GM19025 (cell line): ENCODE measurements around the gene MIDN.

ENCODE experiments used
- ATAC-seq: cut with Tn5 transposase; IDR thresholded peaks from one replicate; pipeline ENCODE4 v1.9.1; 2021; ENCODE audit warnings: mild to moderate bottlenecking, low read depth, moderate library complexity; ENCODE audit not compliant: unreplicated experiment

Gene MIDN

DNA sequence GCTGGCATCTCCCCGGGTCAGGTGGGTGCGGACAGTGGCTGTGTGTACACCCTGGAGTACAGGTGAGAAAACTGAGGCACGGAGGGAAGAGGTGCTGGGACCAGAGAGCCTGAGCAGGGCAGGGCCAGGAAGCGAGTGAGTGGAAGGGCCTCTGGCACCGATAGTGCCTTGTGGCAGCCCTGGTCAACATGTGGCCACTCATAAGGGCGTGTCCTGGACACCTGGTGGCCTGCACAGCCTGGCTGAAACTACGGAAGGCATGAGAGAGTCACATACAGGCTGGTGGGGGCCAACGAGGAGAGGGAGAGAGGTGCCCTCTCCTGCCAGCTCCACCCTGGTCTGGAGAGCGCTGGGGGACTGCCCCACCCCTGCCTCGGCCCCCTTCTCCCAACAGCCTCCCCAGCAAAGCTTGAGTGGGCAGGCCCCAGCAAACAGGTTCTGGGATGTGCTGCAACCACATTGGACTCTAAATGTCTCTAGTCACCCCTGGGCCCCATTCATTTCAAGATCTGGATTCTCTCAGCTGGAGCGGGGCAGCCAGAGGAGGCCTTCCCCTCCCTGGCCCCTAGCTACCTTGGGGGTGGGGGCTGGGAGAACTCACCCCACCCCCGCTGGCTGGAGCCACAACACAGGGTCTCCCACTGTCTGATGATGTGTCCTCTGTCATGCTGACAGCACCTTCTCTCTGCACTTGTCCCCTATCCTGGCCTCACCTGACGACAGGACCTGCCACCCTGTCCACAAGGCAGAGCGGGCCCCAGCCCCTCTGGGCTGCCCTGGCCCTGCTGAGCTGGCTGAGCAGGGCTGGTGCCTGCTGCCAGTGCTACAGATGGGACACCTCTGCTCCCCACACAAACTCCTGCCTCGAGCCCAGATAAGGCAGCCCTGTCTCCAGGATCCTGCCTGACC lies 16.4 kb upstream of the MIDN start:
- ATAC-seq, result no peak

DNA sequence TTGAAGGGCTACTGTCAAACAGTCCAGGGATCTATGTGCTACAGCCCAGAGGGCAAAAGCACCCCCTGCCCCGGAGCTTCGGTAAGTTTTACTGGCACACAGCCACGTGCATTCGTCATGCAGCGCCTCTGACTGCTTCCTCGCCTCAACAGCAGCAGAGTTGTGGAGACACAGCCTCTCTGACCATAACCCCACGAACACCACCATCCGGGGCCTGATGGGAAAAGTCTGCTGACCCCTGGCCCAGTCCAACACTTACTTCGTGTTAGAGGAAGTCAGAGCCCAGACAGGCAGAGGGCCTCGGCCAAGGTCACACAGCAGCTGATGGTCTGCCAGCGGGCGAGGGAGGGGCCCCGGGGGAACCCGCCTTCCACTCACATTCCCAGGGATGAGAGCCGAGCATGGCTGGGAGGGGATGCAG lies 15.7 kb upstream of the MIDN start:
- no peak for ATAC-seq

DNA sequence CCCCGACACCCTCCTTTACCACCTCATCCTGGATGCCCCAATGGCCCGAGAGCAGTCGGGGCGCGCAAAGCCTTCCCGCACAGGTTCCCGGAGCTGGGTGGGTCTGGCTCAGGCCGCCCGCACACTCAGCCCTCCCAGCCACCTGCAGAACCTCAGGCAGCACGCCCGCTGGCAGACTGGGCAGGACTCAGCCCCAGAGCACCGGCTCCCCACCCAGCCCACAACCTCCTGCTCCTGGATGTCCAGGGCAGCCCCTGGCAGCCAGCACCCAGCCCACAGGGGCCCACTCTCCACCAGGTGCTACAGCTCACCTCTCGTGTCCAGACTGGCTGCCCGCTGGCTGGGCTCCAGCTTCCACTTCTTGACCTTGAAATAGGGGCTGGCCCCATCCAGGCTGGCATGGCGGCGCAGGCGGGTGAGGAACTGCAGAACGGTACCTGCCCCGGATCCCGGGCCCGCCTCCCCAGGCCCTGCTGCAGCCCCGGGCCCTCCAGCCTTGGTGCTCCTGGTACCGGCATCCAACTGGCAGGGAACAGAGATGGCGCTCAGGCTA lies 15.2 kb upstream of the MIDN start:
- ATAC-seq, result no peak

DNA sequence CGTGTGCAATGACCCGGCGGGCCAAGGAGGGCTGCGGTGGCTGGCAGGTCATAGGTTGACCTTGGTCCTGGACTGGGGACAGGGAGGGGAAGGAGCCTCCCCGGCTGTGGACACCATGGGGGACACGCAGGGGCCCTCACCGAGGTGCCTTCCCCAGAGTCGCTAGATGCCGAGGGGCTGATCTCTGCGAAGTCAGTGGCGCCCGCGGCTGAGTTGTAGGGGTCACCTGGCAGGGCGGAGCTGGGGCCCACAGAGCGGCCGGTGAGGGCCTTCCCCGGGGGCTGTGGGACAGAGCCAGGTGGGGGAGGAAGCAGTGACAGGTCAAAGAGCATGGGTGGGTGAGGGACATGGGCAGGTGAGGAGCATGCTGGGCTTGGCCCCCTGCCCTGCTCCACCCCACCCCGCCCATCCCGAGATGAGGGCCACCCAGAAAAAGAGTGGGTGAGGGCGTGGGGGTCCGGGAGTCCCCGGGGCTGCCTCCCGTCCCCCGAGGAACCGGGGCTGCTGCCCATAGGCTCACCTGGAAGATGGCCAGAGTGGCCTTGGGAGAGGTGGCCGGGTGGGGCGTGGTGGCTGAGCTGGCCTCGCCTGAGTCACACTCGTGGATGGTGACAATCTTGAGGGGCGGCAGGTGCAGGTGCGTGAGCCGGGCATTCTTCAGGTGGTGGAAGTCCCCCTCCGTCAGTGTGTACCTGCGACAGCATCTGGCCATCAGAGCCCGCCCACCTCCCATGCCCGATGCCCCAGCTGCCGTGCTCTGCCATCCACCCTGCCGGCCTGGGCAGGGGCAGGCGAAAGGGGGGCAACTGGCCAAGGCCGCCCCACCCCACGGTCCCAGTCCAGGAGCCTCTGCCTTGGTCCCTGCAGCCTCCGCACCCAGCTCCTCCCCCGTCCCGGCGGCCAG lies 14.1 kb upstream of the MIDN start:
- ATAC-seq, result no peak

DNA sequence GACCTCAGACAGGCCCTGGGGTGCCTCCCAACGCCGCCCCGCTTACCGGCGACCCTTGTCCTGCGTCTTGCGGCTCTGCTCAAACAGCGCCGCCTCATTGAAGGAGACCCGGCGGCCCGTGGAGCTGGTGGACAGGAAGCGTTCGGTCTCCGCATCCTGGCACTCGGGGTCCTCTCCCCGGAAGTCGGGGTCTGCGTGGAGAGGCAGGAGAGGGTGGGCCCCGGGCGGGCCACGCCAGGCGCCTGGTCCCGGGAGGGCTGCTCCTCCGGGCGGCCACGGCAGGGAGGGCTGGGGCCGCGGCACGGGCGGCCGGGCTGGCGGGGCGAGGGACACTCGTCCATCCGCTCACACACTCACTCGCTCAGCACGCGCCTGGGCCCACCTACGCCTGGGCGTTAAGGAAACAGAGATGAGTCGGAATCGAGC lies 13.4 kb upstream of the MIDN start:
- no peak for ATAC-seq

DNA sequence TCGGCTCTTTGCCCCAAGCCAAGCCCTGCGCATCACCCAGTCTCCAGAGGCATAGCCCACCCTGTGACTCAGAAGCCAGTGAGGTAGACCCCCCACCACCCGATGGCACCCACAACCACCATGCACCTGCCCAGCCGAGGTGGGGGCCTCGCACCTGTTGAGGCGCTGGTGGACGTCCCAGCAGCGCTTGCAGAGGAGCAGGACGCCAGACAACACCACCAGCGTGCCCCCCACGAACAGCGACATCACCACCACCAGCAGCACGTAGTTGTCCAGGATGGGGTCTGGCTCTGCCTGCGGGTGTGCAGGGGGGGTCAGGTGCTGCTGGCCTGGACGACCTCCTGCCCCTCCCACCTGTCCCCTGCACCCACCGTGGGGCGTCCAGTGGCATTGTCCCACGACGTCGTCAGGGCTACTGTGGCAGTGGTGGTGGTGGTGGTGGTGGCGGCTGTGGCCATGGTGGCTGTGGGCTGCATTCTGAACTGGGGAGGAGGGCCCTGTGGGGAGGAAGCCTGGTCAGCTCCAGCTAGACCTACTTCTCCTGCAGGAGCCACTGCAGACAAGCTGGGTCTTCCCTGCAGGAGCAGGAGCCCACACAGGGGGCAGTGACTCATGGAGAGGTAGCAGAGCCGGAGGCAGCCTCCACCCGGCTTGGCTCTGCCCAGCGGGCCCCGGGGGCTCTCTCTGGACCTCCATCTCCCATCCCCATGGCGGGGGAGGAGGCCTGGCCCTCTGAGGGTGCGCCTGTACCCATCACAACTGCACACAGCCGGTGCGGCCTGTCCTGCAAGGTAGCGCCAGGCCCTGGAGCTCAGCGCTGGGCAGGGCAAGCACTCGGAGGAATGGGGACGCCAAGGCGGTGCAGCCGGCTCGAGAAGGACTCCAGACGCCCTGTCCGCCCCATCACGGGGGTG lies 12.5 kb upstream of the MIDN start:
- ATAC-seq, result no peak

DNA sequence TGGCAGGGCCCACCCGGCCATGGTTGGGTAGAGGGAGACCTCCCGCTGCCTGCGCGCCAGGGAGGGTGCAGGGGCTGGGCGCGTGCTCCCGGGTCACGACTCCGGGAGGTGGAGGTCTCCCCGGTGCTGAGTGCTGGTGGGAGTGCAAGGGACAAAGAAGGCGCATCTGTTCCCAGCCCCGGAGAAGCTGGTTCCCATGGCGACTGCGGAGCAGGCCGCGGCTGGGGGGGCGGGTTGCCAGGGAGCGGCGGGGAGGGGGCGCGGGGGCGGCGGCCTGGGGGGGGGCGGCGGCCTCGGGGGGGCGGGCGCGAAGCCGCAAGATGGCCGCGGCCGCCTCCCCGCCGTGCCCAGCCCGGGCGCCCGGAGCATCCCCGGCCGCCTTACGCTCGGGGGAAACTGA lies 11.8 kb upstream of the MIDN start:
- ATAC-seq, result no peak

DNA sequence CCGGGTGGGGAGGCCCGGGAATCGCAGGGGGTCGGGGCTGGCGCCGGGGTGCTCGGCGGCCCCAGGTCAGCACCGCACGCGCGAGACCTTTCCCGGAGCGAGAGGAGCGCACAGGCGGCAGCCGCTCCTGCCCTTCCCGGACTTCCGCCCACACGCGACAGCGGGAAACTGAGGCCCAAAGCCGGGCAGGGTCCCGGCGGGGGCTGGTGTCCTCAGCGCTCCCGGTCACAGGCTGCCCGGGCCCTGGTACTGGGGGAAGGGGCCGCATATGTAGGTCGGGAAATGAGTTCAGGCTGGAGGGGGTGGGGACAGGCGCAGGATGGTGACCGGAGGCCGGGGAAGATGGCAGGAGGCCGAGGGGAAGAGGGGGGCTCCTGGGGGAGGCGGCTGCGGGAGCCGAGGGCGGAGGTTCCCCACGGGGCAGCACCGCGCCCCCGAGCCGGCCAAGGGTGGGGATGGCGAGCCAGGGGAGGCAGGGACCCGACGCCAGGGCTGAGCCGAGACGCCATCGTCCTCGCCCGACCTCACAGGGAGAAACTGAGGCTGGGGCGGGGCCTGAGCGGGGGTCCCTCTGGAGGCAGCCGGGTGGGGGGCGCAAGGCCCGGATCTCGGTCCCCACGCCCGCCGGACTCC lies 11.2 kb upstream of the MIDN start:
- ATAC-seq, result no peak

DNA sequence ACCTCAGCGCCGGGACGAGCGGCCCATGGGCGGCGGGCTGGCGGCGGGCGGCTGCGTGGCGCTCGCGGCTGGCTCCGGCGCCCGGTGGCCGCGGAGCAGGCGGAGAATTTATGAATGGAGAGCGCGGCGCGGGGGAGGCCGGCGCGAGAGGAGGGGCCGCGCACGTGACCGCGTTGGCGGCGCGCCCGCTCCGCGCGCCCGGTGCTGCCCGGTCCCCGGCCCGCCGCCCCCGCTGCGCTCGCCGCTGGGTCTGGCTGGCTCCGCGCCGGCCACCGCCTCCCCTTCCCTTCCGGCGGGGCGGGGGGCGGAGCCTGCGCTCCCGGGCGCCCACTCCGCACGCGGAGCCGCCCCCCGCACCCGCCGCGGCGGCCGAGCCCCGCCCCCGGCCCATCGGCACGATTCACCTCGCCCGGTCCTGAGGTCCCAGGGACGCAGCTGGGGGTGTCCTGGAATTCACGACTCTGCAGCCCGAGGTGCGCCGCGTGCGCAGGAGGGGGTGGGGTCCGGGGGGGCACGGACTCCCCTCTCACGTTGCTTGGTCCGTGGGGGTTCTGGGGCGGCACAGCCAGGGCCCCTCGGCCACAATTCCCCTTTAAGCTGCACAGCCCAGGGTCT lies 10.5 kb upstream of the MIDN start, which contains the start of gene CBARP:
CBARP (minus strand) TSS at position 252 of the 615 bp plus-strand sequence. CDS start 1,905 bp downstream, outside the sequence.
- ATAC-seq, result no peak

DNA sequence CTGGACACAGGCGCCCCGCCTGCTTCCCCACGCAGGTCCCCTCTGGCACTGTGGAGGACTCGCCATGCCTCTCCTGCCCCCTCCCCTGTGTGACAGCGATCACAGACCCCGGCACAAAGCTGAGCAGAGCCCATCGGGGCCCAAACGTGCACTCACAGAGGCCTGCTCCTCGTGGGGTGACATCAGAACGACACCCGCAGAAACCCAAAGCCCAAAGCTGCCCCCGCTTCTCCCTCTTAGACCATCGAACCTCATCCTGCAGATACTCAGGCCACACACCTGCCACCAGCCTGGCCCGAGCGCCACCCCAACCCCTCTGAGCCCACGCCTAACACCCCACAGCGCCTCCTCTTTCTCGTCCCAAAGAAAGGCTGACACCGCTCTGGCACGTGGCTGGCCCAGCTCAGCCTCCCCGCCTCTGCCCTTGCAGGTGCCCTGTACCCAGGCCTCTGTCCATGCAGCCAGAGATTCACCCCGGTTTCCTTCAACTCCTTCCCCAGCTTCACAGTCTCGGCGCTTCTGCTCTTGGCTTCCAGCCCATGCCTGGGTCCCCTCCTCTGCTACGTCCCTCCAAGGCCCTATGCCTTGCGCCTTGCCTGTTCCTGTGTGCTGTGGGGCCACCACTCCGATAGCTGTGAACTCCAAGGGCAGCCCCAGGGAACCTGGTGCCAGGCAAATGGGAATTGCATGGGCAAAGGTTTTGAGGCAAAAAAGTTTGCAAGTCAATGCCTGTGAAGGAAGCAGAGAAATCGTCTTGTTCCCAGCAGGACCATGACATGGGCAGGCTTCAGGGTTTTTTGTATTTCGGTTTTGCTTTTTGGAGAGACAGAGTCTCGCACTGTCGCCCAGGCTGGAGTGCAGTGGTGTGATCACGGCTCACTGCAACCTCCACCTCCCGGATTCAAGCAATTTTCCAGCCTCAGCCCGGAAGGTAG lies 9.7 kb upstream of the MIDN start:
- ATAC-seq, result no peak

DNA sequence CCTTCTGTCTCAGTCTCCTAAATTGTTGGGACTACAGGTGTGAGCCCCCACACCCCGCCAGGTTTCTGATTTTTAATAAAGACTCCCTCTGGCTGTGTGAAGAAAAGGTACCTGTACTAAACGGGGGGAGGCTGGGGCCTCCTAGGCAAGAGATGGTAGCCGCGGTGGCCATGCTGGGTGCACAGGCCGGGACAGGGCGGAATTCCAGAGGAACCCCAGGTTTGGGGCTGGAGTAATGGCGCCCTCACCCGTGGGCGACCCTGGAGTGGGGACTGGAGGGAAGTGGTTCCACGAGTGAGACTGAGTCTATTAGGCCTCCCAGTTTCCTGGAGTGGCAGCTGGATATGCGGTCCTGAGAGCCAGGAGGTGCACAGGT lies 9.0 kb upstream of the MIDN start:
- no peak for ATAC-seq

DNA sequence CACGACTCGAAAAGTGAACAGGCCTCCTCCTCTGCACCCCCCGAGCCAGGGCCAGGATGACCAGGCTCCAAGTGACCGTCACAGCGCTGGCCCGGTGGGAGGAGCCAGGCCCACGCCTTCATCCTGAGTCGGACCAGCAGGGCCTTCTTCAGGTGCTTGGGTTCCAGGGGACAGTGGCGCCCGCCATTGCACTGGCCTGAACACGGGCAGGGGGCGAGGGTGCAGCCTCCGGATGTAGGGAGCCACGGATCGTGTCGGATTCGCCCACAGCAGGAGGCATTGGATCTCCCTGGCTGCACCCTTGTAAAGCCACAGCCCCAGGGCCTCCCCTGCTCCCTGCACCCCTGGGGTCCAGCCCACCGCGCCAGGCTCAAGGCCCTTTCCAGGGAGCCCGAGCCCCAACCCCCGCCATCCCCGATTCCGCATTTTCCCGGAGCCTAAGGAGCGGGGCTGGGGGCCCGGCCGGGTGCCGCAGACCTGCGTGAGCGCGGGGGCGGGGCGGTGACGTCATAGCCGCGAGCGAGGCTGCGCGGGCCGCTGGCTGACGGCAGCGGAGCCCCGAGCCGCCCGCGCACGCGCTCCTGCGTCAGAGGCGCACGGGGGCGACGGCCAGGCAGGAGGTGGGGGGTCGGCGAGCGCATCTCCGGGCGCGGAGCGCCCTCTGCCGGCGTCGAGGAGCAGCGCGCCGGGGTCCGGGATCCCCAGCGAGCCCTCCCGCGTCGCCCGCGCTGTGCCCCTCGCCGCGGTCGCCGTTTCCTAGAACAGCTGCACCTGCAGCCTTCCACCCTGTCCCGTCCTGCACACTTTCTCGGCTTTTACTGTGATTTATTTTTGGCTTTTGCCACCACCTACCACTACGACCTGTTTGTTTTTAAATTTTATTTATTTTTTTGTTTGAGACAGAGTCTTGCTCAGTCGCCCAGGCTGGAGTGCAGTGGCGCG lies 8.3 kb upstream of the MIDN start:
- ATAC-seq, result peak; percentile 35

DNA sequence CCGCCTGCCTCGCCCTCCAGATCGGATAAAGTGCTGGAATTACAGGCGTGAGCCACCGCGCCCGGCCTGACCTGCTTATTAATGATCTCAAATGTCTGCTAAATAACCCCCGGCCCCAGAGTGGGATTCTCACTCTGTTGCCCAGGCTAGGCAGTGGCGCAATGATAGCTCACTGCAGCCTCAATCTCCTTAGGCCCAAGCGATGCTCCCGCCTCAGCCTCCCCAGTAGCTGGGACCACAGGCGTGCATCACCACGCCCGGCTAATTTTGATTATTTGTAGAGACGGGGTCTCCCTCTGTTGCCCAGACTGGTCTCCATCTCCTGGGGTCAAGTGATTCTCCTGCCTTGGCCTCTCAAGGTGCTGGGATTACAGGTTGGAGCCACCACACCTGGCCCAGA lies 7.5 kb upstream of the MIDN start:
- ATAC-seq, result no peak

DNA sequence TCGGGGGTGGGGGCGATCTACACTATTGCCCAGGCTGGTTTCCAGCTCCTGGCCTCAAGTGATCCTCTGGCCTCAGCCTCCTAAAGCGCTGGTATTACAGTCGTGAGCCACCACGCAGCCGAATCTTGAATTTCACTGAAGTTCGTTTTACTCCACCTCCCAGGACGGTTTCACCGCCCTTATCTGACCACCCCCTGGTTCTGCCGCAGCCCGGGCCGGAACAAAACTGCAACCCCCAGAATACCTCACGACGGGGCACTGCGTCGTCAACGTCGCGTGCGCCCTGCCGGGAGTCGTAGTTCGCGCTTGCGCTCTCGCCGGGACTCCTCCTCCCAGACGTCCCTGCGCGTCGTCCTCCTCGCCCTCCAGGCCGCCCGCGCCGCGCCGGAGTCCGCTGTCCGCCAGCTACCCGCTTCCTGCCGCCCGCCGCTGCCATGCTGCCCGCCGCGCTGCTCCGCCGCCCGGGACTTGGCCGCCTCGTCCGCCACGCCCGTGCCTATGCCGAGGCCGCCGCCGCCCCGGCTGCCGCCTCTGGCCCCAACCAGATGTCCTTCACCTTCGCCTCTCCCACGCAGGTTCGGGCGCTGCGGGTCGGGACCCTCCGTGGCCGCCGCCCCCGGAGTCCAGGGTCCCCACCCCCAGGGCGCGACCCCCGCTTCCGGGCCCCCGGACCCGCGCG lies 6.8 kb upstream of the MIDN start, which contains the start of gene ATP5F1D:
ATP5F1D (plus strand) TSS at position 335 of the 679 bp plus-strand sequence; CDS start at position 435, 100 bp downstream.
- peak; percentile 48 for ATAC-seq

DNA sequence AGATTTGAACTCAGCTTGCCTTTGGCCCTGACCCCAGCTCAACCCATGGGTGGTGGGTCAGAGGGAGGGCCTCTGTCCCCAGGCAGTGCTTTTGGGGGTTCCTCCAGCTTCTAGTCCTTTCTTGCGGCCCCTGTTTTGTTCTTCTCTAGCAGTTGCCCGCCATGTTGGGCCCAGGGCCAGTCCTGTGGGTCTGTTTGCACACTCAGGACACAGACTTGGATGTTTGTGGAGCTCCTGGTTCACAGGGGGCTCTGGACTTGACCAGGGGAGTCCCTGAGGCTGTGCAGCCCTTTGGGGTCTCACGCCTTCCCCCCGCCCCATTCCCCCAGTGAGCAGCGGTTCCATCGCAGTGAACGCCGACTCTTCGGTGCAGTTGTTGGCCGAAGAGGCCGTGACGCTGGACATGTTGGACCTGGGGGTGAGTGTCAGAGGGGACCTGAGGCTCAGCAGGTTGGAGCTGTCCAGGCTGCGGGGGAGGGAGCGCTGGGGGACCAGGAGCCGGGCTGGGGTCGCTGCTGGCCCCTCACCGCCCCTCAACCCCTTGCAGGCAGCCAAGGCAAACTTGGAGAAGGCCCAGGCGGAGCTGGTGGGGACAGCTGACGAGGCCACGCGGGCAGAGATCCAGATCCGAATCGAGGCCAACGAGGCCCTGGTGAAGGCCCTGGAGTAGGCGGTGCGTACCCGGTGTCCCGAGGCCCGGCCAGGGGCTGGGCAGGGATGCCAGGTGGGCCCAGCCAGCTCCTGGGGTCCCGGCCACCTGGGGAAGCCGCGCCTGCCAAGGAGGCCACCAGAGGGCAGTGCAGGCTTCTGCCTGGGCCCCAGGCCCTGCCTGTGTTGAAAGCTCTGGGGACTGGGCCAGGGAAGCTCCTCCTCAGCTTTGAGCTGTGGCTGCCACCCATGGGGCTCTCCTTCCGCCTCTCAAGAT lies 4.4 kb upstream of the MIDN start:
- ATAC-seq, result no peak
